Mesenchymal stem cell (in vitro differentiated cells and primary cell): ENCODE measurements around the gene S100G.
"Not testable (repeated sequence)": the region's sequence is repeated elsewhere in the genome, so short reads cannot be mapped to it uniquely, and the experiment has no call there.

Experiments
- DNase-seq: peaks from one replicate; pipeline ENCODE4 v3.0.0-alpha.2; 2013
- H2AFZ ChIP-seq: one replicate; pipeline ENCODE4 v1.6.1; 2013; ENCODE audit warnings: low read depth, mild to moderate bottlenecking, control low read depth, inconsistent platforms, low read length, moderate library complexity
- H2AK5ac ChIP-seq: 2 replicates; pipeline ENCODE4 v1.6.1; 2013; ENCODE audit warnings: low read length, moderate library complexity, mild to moderate bottlenecking, inconsistent platforms; ENCODE audit not compliant: severe bottlenecking
- H2BK120ac ChIP-seq: one replicate; pipeline ENCODE4 v1.6.1; 2013; ENCODE audit warnings: low read depth, mild to moderate bottlenecking, inconsistent platforms, low read length, moderate library complexity
- H2BK12ac ChIP-seq, 2 experiments: one replicate each; pipeline ENCODE4 v1.6.1; 2013; ENCODE audit warnings: inconsistent platforms in 2 of 2, low read length in 2 of 2, mild to moderate bottlenecking in 2 of 2, moderate library complexity in 2 of 2, control low read depth in 1 of 2
- H2BK15ac ChIP-seq: one replicate; pipeline ENCODE4 v1.6.1; 2013; ENCODE audit warnings: mild to moderate bottlenecking, low read depth, inconsistent platforms; ENCODE audit not compliant: poor library complexity, severe bottlenecking
- H2BK5ac ChIP-seq: 2 replicates; pipeline ENCODE4 v1.6.1; 2013; ENCODE audit warnings: low read depth, mild to moderate bottlenecking, low read length, control low read depth, inconsistent platforms; ENCODE audit not compliant: poor library complexity, severe bottlenecking
- H3K14ac ChIP-seq, 2 experiments: one replicate each; pipeline ENCODE4 v1.6.1; 2013; ENCODE audit warnings: inconsistent platforms in 2 of 2, low read length in 2 of 2, control low read depth in 1 of 2, mild to moderate bottlenecking in 1 of 2, moderate library complexity in 1 of 2
- H3K18ac ChIP-seq, 2 experiments: one replicate each; pipeline ENCODE4 v1.6.1; 2013; ENCODE audit warnings: inconsistent platforms in 2 of 2, low read length in 2 of 2, control low read depth in 1 of 2, low read depth in 1 of 2, mild to moderate bottlenecking in 1 of 2
- H3K23ac ChIP-seq, 2 experiments: one replicate each; pipeline ENCODE4 v1.6.1; 2013; ENCODE audit warnings: inconsistent platforms in 2 of 2, low read length in 2 of 2, mild to moderate bottlenecking in 2 of 2, moderate library complexity in 2 of 2, control low read depth in 1 of 2
- H3K27ac ChIP-seq: 2 replicates; pipeline ENCODE4 v1.5.1; 2013; ENCODE audit warnings: mild to moderate bottlenecking, moderate library complexity, low read length, control low read depth, inconsistent platforms; ENCODE audit not compliant: poor library complexity, severe bottlenecking
- H3K27me3 ChIP-seq, 2 experiments: 2 replicates each; pipeline versions ENCODE4 v1.6.1 to v1.7.0; 2013; ENCODE audit warnings: low read length in 2 of 2, mild to moderate bottlenecking in 2 of 2, moderate library complexity in 2 of 2, control low read depth in 1 of 2, inconsistent platforms in 1 of 2; ENCODE audit not compliant: control insufficient read depth in 1 of 2, insufficient read depth in 1 of 2
- H3K36me3 ChIP-seq, 2 experiments: 2 replicates each; pipeline versions ENCODE4 v1.6.1 to v1.7.0; 2013; ENCODE audit warnings: low read length in 2 of 2, control low read depth in 1 of 2, inconsistent platforms in 1 of 2, low read depth in 1 of 2, mild to moderate bottlenecking in 1 of 2; ENCODE audit not compliant: insufficient read depth in 2 of 2, control insufficient read depth in 1 of 2
- H3K4ac ChIP-seq, 2 experiments: one replicate each; pipeline ENCODE4 v1.6.1; 2013; ENCODE audit warnings: inconsistent platforms in 2 of 2, low read length in 2 of 2, mild to moderate bottlenecking in 2 of 2, moderate library complexity in 2 of 2, control low read depth in 1 of 2, low read depth in 1 of 2
- H3K4me1 ChIP-seq: 2 replicates; pipeline ENCODE4 v1.6.1; 2013; ENCODE audit warnings: low read depth, low read length, control low read depth; ENCODE audit not compliant: control insufficient read depth, insufficient read depth
- H3K4me2 ChIP-seq: 2 replicates; pipeline ENCODE4 v1.6.1; 2013; ENCODE audit warnings: low read length, mild to moderate bottlenecking, inconsistent platforms; ENCODE audit not compliant: poor library complexity, severe bottlenecking
- H3K4me3 ChIP-seq, 2 experiments: 2 replicates each; pipeline versions ENCODE4 v1.5.1 to v1.7.0; 2013; ENCODE audit warnings: low read length in 2 of 2, mild to moderate bottlenecking in 2 of 2, control low read depth in 1 of 2, low read depth in 1 of 2; ENCODE audit not compliant: insufficient read depth in 1 of 2
- H3K79me1 ChIP-seq: replicated peaks from 2 replicates; pipeline ENCODE4 v1.6.1; 2013; ENCODE audit warnings: mild to moderate bottlenecking, control low read depth, low read length, inconsistent platforms; ENCODE audit not compliant: poor library complexity, severe bottlenecking
- H3K9ac ChIP-seq: 2 replicates; pipeline ENCODE4 v1.7.0; 2013; ENCODE audit warnings: mild to moderate bottlenecking, low read length, moderate library complexity
- H3K9me3 ChIP-seq: 2 replicates; pipeline ENCODE4 v1.7.0; 2013; ENCODE audit warnings: mild to moderate bottlenecking, low read length; ENCODE audit not compliant: control insufficient read depth
- H4K8ac ChIP-seq: one replicate; pipeline ENCODE4 v1.6.1; 2013; ENCODE audit warnings: inconsistent platforms, mild to moderate bottlenecking, low read length, moderate library complexity
- H4K91ac ChIP-seq: one replicate; pipeline ENCODE4 v1.6.1; 2013; ENCODE audit warnings: mild to moderate bottlenecking, low read length, inconsistent platforms
- WGBS: methylation state at CpG from one replicate; pipeline ENCODE4 v1.1.7; 2013; ENCODE audit warnings: mixed read lengths; 5-methylcytosine and 5-hydroxymethylcytosine counted together

The S100G gene

DNA sequence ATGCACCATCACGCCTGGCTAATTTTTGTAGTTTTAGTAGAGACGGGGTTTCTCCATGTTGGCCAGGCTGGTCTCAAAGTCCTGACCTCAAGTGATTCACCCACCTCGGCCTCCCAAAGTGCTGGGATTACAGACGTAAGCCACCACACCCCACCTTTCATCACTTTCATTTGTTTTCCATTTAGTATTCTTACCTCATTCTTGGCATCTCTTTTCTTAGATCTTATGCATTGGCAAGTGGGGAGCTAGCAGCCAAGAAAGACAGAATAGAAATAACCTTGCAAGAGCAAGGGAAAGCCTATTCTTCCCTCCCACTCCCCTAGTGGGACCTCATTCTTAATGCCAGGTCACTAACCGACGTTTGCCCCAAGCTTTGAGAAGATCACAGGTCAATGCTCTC lies 21.4 kb upstream of the S100G start:
- not testable (repeated sequence) for H3K4me2 ChIP-seq, H3K36me3 ChIP-seq, H2BK120ac ChIP-seq, H3K4me1 ChIP-seq, H3K4me3 ChIP-seq, H4K91ac ChIP-seq, H2BK12ac ChIP-seq, H3K14ac ChIP-seq, H3K4ac ChIP-seq, H2AFZ ChIP-seq, DNase-seq, H3K9ac ChIP-seq, H3K9me3 ChIP-seq, H2BK5ac ChIP-seq, H2AK5ac ChIP-seq, H3K27me3 ChIP-seq, H3K23ac ChIP-seq, H4K8ac ChIP-seq, H3K18ac ChIP-seq, H3K79me1 ChIP-seq, H2BK15ac ChIP-seq
- 61% methylated on average over 3 of the region's 6 CpGs for WGBS
- H3K27ac ChIP-seq, result peak overlapping the region; percentile 32

DNA sequence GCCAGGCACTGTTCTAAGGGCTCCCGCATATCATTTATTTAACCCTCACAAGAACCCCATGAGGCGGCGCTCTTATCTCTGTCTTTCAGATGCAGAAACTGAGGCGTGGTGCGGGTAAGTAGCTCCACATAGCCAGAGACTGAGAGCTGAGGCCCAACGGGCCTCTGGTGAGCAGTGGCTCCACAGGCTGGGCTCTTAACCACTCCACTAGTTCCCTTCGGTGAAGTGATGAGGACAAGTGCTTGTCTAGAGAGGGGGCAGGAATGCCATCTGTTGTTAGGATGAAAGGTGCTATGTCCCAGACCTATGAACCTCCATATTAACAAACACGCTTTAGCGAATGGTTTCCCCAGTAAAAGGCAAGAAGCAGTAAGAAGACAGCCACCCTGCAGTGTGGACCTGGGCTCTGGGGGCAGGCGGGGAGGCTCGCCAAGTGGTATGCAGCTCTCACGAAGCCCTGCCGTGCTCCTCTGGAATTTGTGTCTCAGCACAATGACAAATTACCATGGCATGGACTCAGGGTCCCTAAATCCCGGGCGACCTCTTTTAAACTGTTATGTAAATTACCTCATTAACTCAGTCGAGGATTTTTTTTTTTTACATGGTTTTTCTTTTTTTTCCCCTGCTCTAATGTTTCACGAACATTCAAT lies 20.9 kb upstream of the S100G start:
- no peak for DNase-seq
- Histone ChIP-seq H3K4me3 (no peak overlapping the region), H2AK5ac (no peak overlapping the region), H2BK5ac (no peak overlapping the region), H4K8ac (no peak overlapping the region), H3K9ac (no peak overlapping the region), H4K91ac (no peak overlapping the region), H3K27me3 (no peaks in the 10 kb centered on the region), H3K9me3 (no peaks in the 10 kb centered on the region), H3K79me1 (peaks cover 2% of the 10 kb centered on the region), H2BK12ac (no peak overlapping the region), H3K36me3 (no peaks in the 10 kb centered on the region), H3K14ac (no peak overlapping the region), H3K4me2 (no peak overlapping the region), H3K27ac (peak overlapping the region; percentile 32), H3K23ac (no peak overlapping the region), H3K4me1 (peaks cover 3% of the 10 kb centered on the region), H2BK120ac (no peak overlapping the region), H2BK15ac (no peak overlapping the region), H3K18ac (no peak overlapping the region), H2AFZ (no peak overlapping the region), H3K4ac (no peak overlapping the region)
- WGBS, result 56% methylated on average over 13 of the region's 17 CpGs

DNA sequence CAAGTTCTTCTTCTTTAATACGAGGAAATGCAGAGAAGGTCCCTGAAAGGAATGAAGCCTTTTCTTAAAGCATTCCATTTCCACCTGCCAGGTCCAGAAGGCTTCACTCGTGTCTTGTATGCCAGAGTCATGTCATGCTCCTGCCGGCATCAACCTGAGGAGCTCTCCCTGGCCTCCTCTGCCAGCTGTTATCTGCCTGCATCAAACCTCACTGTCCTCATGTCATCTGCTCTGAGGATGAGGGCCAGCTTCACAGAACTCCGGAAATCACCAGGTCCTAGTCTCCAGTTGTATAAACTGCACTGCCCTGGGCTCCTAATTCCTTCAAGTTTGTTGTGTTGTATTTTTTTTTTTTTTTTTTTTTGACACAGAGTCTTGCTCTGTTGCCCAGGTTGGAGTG lies 20.0 kb upstream of the S100G start:
- 73% methylated on average over 3 of the region's 4 CpGs for WGBS
- H4K91ac ChIP-seq, result no peak overlapping the region

DNA sequence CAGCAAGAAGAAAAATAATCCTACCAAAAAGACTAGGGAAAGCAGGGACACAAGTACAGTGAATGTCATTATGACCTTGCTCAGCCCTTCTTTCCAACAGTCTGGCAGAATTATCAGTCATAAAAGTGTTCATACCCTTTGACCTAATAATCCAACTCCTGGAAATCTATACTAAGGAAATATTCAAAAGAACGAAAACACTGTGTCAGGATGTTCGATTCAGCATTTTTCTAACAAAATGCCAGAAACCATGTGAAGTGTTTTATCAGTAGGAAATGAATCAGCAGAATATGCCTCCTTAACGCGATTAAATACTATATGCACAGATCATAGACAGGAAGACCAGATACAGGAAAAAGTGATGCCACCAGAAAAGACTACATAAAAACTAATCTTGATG lies 16.2 kb upstream of the S100G start:
- H3K36me3 ChIP-seq, result peaks cover 0 to 6% of the 10 kb centered on the region in 2 experiments
- no peak overlapping the region for H2AK5ac ChIP-seq
- no peak overlapping the region for H3K27ac ChIP-seq
- peaks cover 3% of the 10 kb centered on the region for H3K4me1 ChIP-seq
- H4K91ac ChIP-seq, result no peak overlapping the region
- no peak overlapping the region for H3K4me2 ChIP-seq
- H4K8ac ChIP-seq, result no peak overlapping the region
- no peaks in the 10 kb centered on the region for H3K9me3 ChIP-seq
- no peak overlapping the region for H2BK12ac ChIP-seq
- H3K18ac ChIP-seq, result no peak overlapping the region
- no peak overlapping the region for H3K23ac ChIP-seq
- no peak overlapping the region for H3K4ac ChIP-seq
- H2AFZ ChIP-seq, result no peak overlapping the region
- no peak overlapping the region for H2BK120ac ChIP-seq
- no peak overlapping the region for H2BK5ac ChIP-seq
- no peak overlapping the region for H3K4me3 ChIP-seq
- H3K79me1 ChIP-seq, result no peaks in the 10 kb centered on the region
- no peak overlapping the region for H2BK15ac ChIP-seq
- no peaks in the 10 kb centered on the region for H3K27me3 ChIP-seq
- H3K14ac ChIP-seq, result no peak overlapping the region
- H3K9ac ChIP-seq, result no peak overlapping the region
- WGBS, result no CpG with 5 or more reads among the region's 4 CpGs
- DNase-seq, result peak; percentile 52

More for the DNA sequence above, 20.0 kb upstream of the S100G start:
- Histone ChIP-seq H3K14ac (no peak overlapping the region), H3K4me2 (no peak overlapping the region), H2BK5ac (no peak overlapping the region), H3K36me3 (no peaks in the 10 kb centered on the region), H3K9me3 (no peaks in the 10 kb centered on the region), H3K27ac (no peak overlapping the region), H3K27me3 (no peaks in the 10 kb centered on the region), H2AK5ac (no peak overlapping the region), H3K4me3 (no peak overlapping the region), H3K18ac (peak overlapping the region in 1 of 2 experiments; percentile 12), H2BK15ac (no peak overlapping the region), H3K4ac (no peak overlapping the region), H3K9ac (no peak overlapping the region), H3K4me1 (peaks cover 3% of the 10 kb centered on the region), H2BK120ac (no peak overlapping the region), H2BK12ac (peak overlapping the region in 1 of 2 experiments; percentile 25), H4K8ac (no peak overlapping the region), H3K79me1 (peaks cover 2% of the 10 kb centered on the region), H2AFZ (no peak overlapping the region), H3K23ac (no peak overlapping the region)
- DNase-seq, result no peak
